B cell (primary cell): ENCODE results near the gene ARFGAP3. TPM values are rescaled to one million over a fixed set of nuclear protein-coding genes. Genes with fewer than 3 reads are reported as not detected.

ENCODE experiments used
- ATAC-seq: fragments of 200-7000 bp; cut with Tn5 transposase; one replicate; pipeline ENCODE4 v1.10.0; 2021; ENCODE audit warnings: low read depth, mild to moderate bottlenecking, moderate number of reproducible peaks, moderate library complexity
- CTCF ChIA-PET: fragments of 350-600 bp; sonication (Branson Sonifier 250); formaldehyde crosslinking; loops from one replicate; lab custom pipeline; 2021; ENCODE audit warnings: antibody characterized with exemption, inconsistent platforms; lab: Charles Lee
- POLR2A ChIA-PET: fragments of 350-600 bp; sonication (Branson Sonifier 250); formaldehyde crosslinking; loops from one replicate; lab custom pipeline; 2021; ENCODE audit warnings: antibody characterized with exemption; lab: Charles Lee
- DNase-seq: peaks from one replicate; pipeline ENCODE4 v3.0.0; 2013
- H2AFZ ChIP-seq: 2 replicates; pipeline ENCODE4 v1.6.1; 2012; ENCODE audit warnings: mild to moderate bottlenecking, low read depth, low read length; ENCODE audit not compliant: insufficient read depth, poor library complexity, severe bottlenecking
- H3K27ac ChIP-seq, 2 donors: 1 replicate in 1 of 2; 2 replicates in 1 of 2; pipeline ENCODE4 v1.5.1; 2012 to 2013; ENCODE audit warnings: low read length in 2 of 2, mild to moderate bottlenecking in 2 of 2, moderate library complexity in 1 of 2
- H3K27me3 ChIP-seq, 4 experiments: fragments of 200-600 bp in 1 of 4; sonication (generic) in 1 of 4; replicated peaks in 1 of 4; 1 replicate in 2 of 4; 2 replicates in 2 of 4; pipeline versions ENCODE4 v1.6.1 to v1.7.0; 2013 to 2016; ENCODE audit warnings: low read length in 3 of 4, mild to moderate bottlenecking in 2 of 4, mixed read lengths in 1 of 4, moderate library complexity in 1 of 4; ENCODE audit not compliant: insufficient read depth in 4 of 4, control insufficient read depth in 3 of 4; ENCODE audit errors: control extremely low read depth in 1 of 4
- H3K36me3 ChIP-seq, 2 experiments: replicated peaks in 1 of 2; 1 replicate in 1 of 2; 2 replicates in 1 of 2; pipeline versions ENCODE4 v1.6.1 to v1.7.1; 2013; ENCODE audit warnings: low read length in 1 of 2; ENCODE audit not compliant: insufficient read depth in 2 of 2, control insufficient read depth in 1 of 2; ENCODE audit errors: control extremely low read depth in 1 of 2, extremely low read depth in 1 of 2
- H3K4me1 ChIP-seq, 2 donors: fragments of 200-600 bp in 1 of 2; sonication (generic) in 1 of 2; 1 replicate in 1 of 2; 2 replicates in 1 of 2; pipeline versions ENCODE4 v1.5.1 to v1.6.1; 2013 to 2017; ENCODE audit warnings: low read length in 2 of 2; ENCODE audit not compliant: control insufficient read depth in 2 of 2, insufficient read depth in 2 of 2
- H3K4me2 ChIP-seq: replicated peaks from 2 replicates; pipeline ENCODE3; 2012; ENCODE audit warnings: mild to moderate bottlenecking, low read depth, low read length; ENCODE audit not compliant: poor library complexity, severe bottlenecking
- H3K4me3 ChIP-seq, 5 experiments: fragments of 200-600 bp in 1 of 5; sonication (generic) in 1 of 5; 1 replicate in 3 of 5; 2 replicates in 2 of 5; pipeline versions ENCODE4 v1.5.1 to v1.7.0; 2011 to 2016; ENCODE audit warnings: low read length in 4 of 5, mild to moderate bottlenecking in 4 of 5, low read depth in 2 of 5, control low read depth in 1 of 5, moderate library complexity in 1 of 5; ENCODE audit not compliant: insufficient read depth in 1 of 5; ENCODE audit errors: control extremely low read depth in 1 of 5, extremely low read depth in 1 of 5
- H3K79me2 ChIP-seq: fragments of 200-600 bp; sonication (generic); one replicate; pipeline ENCODE4 v1.6.0; 2016; ENCODE audit warnings: low read length; ENCODE audit not compliant: control insufficient read depth, insufficient read depth
- H3K9ac ChIP-seq: fragments of 200-600 bp; sonication (generic); 2 replicates; pipeline ENCODE4 v1.6.1; 2017; ENCODE audit warnings: mild to moderate bottlenecking, low read length, moderate library complexity
- H3K9me3 ChIP-seq, 3 donors: one replicate each; pipeline versions ENCODE4 v1.6.1 to v1.7.1; 2013; ENCODE audit warnings: low read length in 2 of 3; ENCODE audit not compliant: control insufficient read depth in 2 of 3, insufficient read depth in 1 of 3; ENCODE audit errors: control extremely low read depth in 1 of 3
- H4K20me1 ChIP-seq: 2 replicates; pipeline ENCODE4 v1.6.0; 2012; ENCODE audit warnings: mild to moderate bottlenecking, low read length; ENCODE audit not compliant: insufficient read depth, control insufficient read depth, poor library complexity, severe bottlenecking
- H3K27ac Mint-ChIP-seq: one replicate; pipeline ENCODE4 v1.8.0; 2021; ENCODE audit warnings: mixed read lengths
- H3K27me3 Mint-ChIP-seq: one replicate; pipeline ENCODE4 v1.8.0; 2021; ENCODE audit warnings: mixed read lengths
- H3K4me1 Mint-ChIP-seq: one replicate; pipeline ENCODE4 v1.8.0; 2021; ENCODE audit warnings: mixed read lengths
- H3K4me3 Mint-ChIP-seq: one replicate; pipeline ENCODE4 v1.8.0; 2021; ENCODE audit warnings: mixed read lengths
- H3K9me3 Mint-ChIP-seq: one replicate; pipeline ENCODE4 v1.8.0; 2022; ENCODE audit warnings: mixed read lengths; ENCODE audit not compliant: insufficient read depth
- EZH2 ChIP-seq: IDR thresholded peaks from 2 replicates; pipeline ENCODE4 v1.6.1; 2012; ENCODE audit warnings: borderline replicate concordance, low read depth, mild to moderate bottlenecking, moderate library complexity, low read length; ENCODE audit not compliant: insufficient read depth, poor library complexity, severe bottlenecking
- WGBS: methylation state at CpG from one replicate; pipeline ENCODE4 v1.1.5; 2013; ENCODE audit warnings: missing lambda C conversion rate; ENCODE audit not compliant: insufficient coverage; 5-methylcytosine and 5-hydroxymethylcytosine counted together
- intact Hi-C: fragments of 100-400 bp; cut with micrococcal nuclease; formaldehyde crosslinking; loops from one replicate; pipeline ENCODE4 v1.10.0; 2022
- polyA plus RNA-seq: library from polyadenylated mRNA; depleted of rRNA; stranded (reverse); fragments of >200 nt; gene quantifications from 2 replicates; pipeline ENCODE4 v1.2.3, GENCODE V29; 2012
- total RNA-seq, 2 donors: library from RNA; stranded (reverse); fragments of 120-200 nt in 1 of 2; gene quantifications; 1 replicate in 1 of 2; 2 replicates in 1 of 2; pipeline versions ENCODE4 v1.2.3 to v1.2.4, GENCODE V29; 2013 to 2022
- TF ChIP-seq, protein P1 (sequence below): fragments of 200-600 bp; IDR thresholded peaks from one replicate; pipeline ENCODE4 v1.8.0; 2022; ENCODE audit warnings: antibody characterized with exemption, mild to moderate bottlenecking

The ARFGAP3 gene
- total and polyA plus RNA-seq, 2 donors (not counting 1 experiment from before 2014, with no cell fraction given) = 10.7 to 33.2 TPM

DNA sequence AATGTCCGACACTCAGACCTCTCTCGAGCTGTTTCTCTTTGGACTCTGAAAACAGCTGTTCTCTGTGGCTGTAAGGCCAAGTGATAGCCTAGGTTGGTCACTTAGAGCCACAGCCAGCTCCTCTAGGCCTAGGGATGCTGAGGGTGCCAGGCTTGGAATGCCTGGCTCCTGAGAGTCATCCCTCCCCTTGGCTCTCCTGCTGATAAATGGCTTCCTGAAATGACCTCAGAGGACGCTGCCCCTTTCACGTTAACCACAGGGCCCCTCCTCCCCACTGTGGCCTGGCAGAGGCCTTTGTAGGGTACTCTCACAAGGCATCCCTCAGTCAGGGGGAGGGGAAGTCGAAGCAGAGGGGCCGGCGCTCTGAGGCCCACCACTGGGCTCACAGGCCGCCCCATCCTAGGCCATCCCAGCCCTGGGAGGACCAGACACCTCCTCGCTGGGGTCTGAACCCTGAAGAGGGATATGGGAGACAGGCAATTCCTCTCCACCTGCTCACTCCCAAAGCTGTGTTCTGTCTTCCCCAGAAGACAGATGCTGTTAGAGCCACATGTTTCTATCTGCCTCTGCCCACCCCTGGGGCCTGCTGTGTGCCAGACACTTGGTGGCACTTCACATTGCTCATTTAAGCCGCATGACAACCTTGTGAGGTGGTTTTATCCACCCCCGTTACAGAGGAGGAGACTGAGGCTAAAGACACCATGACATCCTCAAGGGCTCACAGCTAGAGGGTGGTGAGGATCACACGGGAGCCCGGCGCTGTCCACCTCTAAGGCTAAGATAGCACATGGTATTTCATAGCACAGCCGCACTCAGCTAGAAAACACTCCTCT lies 50.9 kb downstream of the ARFGAP3 start:
- H3K4me3 Mint-ChIP-seq = no peak overlapping the region

More for the DNA sequence above, 50.9 kb downstream of the ARFGAP3 start:
- H3K9ac ChIP-seq = no peak overlapping the region
- no peak overlapping the region for H3K4me3 ChIP-seq
- Mint-ChIP-seq H3K27ac (no peak overlapping the region), H3K27me3 (no peaks in the 10 kb centered on the region), H3K4me1 (no peaks in the 10 kb centered on the region), H3K9me3 (no peaks in the 10 kb centered on the region)
- no peaks in the 10 kb centered on the region for H3K9me3 ChIP-seq
- no peaks in the 10 kb centered on the region for H3K79me2 ChIP-seq
- ATAC-seq (no peak), DNase-seq (no peak)
- ChIA-PET CTCF (interaction anchor here (1.9 kb wide), 1 partner anchor 14 kb away, joined by 5 read pairs; no protein-coding TSS in a partner anchor), POLR2A (interaction anchor here (0.6 kb wide), 1 partner anchor 226 kb away, joined by 8 read pairs; no protein-coding TSS in a partner anchor)
- intact Hi-C loops = no loop called here
- no peak overlapping the region for H3K4me2 ChIP-seq
- TF ChIP-seq, protein P1, sequence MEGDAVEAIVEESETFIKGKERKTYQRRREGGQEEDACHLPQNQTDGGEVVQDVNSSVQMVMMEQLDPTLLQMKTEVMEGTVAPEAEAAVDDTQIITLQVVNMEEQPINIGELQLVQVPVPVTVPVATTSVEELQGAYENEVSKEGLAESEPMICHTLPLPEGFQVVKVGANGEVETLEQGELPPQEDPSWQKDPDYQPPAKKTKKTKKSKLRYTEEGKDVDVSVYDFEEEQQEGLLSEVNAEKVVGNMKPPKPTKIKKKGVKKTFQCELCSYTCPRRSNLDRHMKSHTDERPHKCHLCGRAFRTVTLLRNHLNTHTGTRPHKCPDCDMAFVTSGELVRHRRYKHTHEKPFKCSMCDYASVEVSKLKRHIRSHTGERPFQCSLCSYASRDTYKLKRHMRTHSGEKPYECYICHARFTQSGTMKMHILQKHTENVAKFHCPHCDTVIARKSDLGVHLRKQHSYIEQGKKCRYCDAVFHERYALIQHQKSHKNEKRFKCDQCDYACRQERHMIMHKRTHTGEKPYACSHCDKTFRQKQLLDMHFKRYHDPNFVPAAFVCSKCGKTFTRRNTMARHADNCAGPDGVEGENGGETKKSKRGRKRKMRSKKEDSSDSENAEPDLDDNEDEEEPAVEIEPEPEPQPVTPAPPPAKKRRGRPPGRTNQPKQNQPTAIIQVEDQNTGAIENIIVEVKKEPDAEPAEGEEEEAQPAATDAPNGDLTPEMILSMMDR = no peak
- TF ChIP-seq EZH2 = no peak
- WGBS = 92% methylated on average over 9 of the region's 15 CpGs
- no peaks in the 10 kb centered on the region for H4K20me1 ChIP-seq
- no peak overlapping the region for H2AFZ ChIP-seq
- H3K36me3 ChIP-seq = peaks cover 3 to 37% of the 10 kb centered on the region in 2 experiments
- no peaks in the 10 kb centered on the region for H3K27me3 ChIP-seq
- no peaks in the 10 kb centered on the region for H3K4me1 ChIP-seq
- H3K27ac ChIP-seq = no peak overlapping the region
